ENCODE data around the gene BICD2.

DNA sequence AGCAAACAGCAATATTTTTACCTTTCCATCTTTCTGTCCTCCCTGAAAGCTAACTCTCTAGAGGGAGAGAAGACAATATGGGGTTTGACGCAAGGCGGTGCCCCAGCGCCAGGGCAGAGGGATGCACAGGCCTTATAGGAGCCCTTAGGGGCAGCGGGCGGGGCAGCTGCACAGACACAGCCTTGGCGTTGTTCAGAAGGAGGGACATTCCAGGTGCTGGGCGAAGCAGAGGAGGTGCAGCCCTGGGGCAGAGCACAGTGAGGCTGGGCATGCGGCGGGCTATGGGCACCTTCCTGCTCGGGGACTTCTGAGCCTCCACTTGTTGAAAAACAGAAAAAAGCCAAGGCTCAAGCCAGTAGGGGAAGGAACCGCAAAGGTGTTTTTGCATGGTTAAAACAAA lies 33.7 kb upstream of the BICD2 start:
- TF ChIP-seq, protein P1, sequence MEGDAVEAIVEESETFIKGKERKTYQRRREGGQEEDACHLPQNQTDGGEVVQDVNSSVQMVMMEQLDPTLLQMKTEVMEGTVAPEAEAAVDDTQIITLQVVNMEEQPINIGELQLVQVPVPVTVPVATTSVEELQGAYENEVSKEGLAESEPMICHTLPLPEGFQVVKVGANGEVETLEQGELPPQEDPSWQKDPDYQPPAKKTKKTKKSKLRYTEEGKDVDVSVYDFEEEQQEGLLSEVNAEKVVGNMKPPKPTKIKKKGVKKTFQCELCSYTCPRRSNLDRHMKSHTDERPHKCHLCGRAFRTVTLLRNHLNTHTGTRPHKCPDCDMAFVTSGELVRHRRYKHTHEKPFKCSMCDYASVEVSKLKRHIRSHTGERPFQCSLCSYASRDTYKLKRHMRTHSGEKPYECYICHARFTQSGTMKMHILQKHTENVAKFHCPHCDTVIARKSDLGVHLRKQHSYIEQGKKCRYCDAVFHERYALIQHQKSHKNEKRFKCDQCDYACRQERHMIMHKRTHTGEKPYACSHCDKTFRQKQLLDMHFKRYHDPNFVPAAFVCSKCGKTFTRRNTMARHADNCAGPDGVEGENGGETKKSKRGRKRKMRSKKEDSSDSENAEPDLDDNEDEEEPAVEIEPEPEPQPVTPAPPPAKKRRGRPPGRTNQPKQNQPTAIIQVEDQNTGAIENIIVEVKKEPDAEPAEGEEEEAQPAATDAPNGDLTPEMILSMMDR (IDR thresholded peaks at IDR 0.05) = no peak
- no peak for TF ChIP-seq ZFX (IDR thresholded peaks at IDR 0.05; ENCODE audit: borderline replicate concordance)

Data from 22Rv1 (cell line).